GM23338 (cell line): Measurements from ENCODE around the gene KIFC3. TPM values are rescaled to one million over a fixed set of nuclear protein-coding genes. Genes with fewer than 3 reads are reported as not detected.
A peak's percentile ranks its signal among the peaks of the same experiment; 100 is the strongest.

Source experiments
- ATAC-seq: fragments of 200-7000 bp; cut with Tn5 transposase; 3 replicates; pipeline ENCODE4 v1.9.1; 2020
- DNase-seq: peaks from one replicate; pipeline ENCODE4 v3.0.0-alpha.2; 2015; ENCODE audit warnings: low spot score
- H2AFZ ChIP-seq: fragments of 200-600 bp; sonication (generic); 2 replicates; pipeline ENCODE4 v1.8.0; 2016; ENCODE audit warnings: antibody characterized with exemption, mild to moderate bottlenecking, moderate library complexity
- H3F3A ChIP-seq: fragments of 200-600 bp; sonication (generic); replicated peaks from 2 replicates; pipeline ENCODE4 v1.8.0; 2017; ENCODE audit warnings: antibody characterized with exemption, mixed run types, low read depth
- H3K27ac ChIP-seq: fragments of 200-600 bp; sonication (generic); 2 replicates; pipeline ENCODE4 v1.6.1; 2016; ENCODE audit warnings: low read depth
- H3K27me3 ChIP-seq: fragments of 200-600 bp; sonication (generic); 2 replicates; pipeline ENCODE4 v1.8.0; 2016; ENCODE audit warnings: mild to moderate bottlenecking, mixed run types, moderate library complexity; ENCODE audit not compliant: insufficient read depth
- H3K36me3 ChIP-seq: fragments of 200-600 bp; sonication (generic); 2 replicates; pipeline ENCODE4 v1.8.0; 2016; ENCODE audit warnings: mild to moderate bottlenecking; ENCODE audit not compliant: insufficient read depth
- H3K4me1 ChIP-seq: fragments of 200-600 bp; sonication (generic); 2 replicates; pipeline ENCODE4 v1.8.0; 2016; ENCODE audit warnings: mild to moderate bottlenecking, moderate library complexity; ENCODE audit not compliant: insufficient read depth
- H3K4me2 ChIP-seq: fragments of 200-600 bp; sonication (generic); 2 replicates; pipeline ENCODE4 v1.7.1; 2017; ENCODE audit warnings: mixed run types
- H3K4me3 ChIP-seq: fragments of 200-600 bp; sonication (generic); 2 replicates; pipeline ENCODE4 v1.6.1; 2016; ENCODE audit warnings: mixed run types
- H3K79me2 ChIP-seq: fragments of 200-600 bp; sonication (generic); replicated peaks from 2 replicates; pipeline ENCODE4 v1.8.0; 2017; ENCODE audit warnings: mild to moderate bottlenecking; ENCODE audit not compliant: insufficient read depth
- H3K9me2 ChIP-seq: fragments of 200-600 bp; sonication (generic); 2 replicates; pipeline ENCODE4 v1.8.0; 2017; ENCODE audit not compliant: insufficient read depth
- H4K20me1 ChIP-seq: fragments of 200-600 bp; sonication (generic); replicated peaks from 2 replicates; pipeline ENCODE4 v1.8.0; 2017; ENCODE audit warnings: mild to moderate bottlenecking; ENCODE audit not compliant: insufficient read depth
- H3K27ac Mint-ChIP-seq: 2 replicates; pipeline ENCODE4 v1.8.0; 2020; ENCODE audit warnings: inconsistent platforms, mild to moderate bottlenecking, moderate library complexity, mixed read lengths
- H3K27me3 Mint-ChIP-seq: 3 replicates; pipeline ENCODE4 v1.8.0; 2022; ENCODE audit warnings: low read depth, mild to moderate bottlenecking, moderate library complexity, mixed read lengths, inconsistent platforms; ENCODE audit not compliant: insufficient read depth, poor library complexity
- H3K36me3 Mint-ChIP-seq: 3 replicates; pipeline ENCODE4 v1.8.0; 2021; ENCODE audit warnings: low read depth, mild to moderate bottlenecking, inconsistent platforms, moderate library complexity, mixed read lengths
- H3K4me1 Mint-ChIP-seq: 3 replicates; pipeline ENCODE4 v1.8.0; 2020; ENCODE audit warnings: mild to moderate bottlenecking, inconsistent platforms, mixed read lengths
- H3K4me3 Mint-ChIP-seq: 3 replicates; pipeline ENCODE4 v1.8.0; 2021; ENCODE audit warnings: moderate library complexity, mild to moderate bottlenecking, inconsistent platforms, mixed read lengths
- H3K9me3 Mint-ChIP-seq: 3 replicates; pipeline ENCODE4 v1.8.0; 2020; ENCODE audit warnings: moderate library complexity, mild to moderate bottlenecking, inconsistent platforms, mixed read lengths
- CREB1 ChIP-seq: fragments of 250-450 bp; sonication (Bioruptor Pico); IDR thresholded peaks from 2 replicates; pipeline ENCODE4 v1.5.0; 2020; ENCODE audit warnings: low read depth, mild to moderate bottlenecking, moderate library complexity
- ETS1 ChIP-seq: IDR thresholded peaks from 2 replicates; pipeline ENCODE4 v1.6.1; 2016; ENCODE audit warnings: antibody characterized with exemption
- EZH2phosphoT487 ChIP-seq: fragments of 200-600 bp; sonication (generic); IDR thresholded peaks from one replicate; pipeline ENCODE4 v1.8.1; 2018; ENCODE audit warnings: antibody characterized with exemption; ENCODE audit not compliant: unreplicated experiment
- JUNB ChIP-seq: IDR thresholded peaks from one replicate; pipeline ENCODE4 v1.6.1; 2016; ENCODE audit warnings: antibody characterized with exemption; ENCODE audit not compliant: unreplicated experiment
- POLR2AphosphoS5 ChIP-seq: IDR thresholded peaks from 2 replicates; pipeline ENCODE4 v1.6.1; 2016; ENCODE audit warnings: antibody characterized with exemption, low read depth
- REST ChIP-seq: IDR thresholded peaks from one replicate; pipeline ENCODE4 v1.6.1; 2018; ENCODE audit warnings: antibody characterized with exemption; ENCODE audit not compliant: unreplicated experiment
- STAT1 ChIP-seq: IDR thresholded peaks from one replicate; pipeline ENCODE4 v1.6.1; 2016; ENCODE audit warnings: antibody characterized with exemption; ENCODE audit not compliant: unreplicated experiment
- ZNF331 ChIP-seq: fragments of 250-450 bp; sonication (Bioruptor Pico); IDR thresholded peaks from 2 replicates; pipeline ENCODE4 v1.5.0; 2020; ENCODE audit warnings: low read depth, mild to moderate bottlenecking, moderate library complexity
- ZNF462 ChIP-seq: fragments of 250-450 bp; sonication (Bioruptor Pico); IDR thresholded peaks from 2 replicates; pipeline ENCODE4 v1.5.0; 2020; ENCODE audit warnings: mild to moderate bottlenecking, moderate library complexity
- polyA plus RNA-seq: library from polyadenylated mRNA; unstranded; fragments of >200 nt; fragmentation: Nextera tagmentation; extraction: Ambion mirVana; gene quantifications from 2 replicates; pipeline ENCODE4 v1.2.1, GENCODE V29; 2016
- total RNA-seq: library from RNA; depleted of rRNA; stranded (reverse); fragments of >200 nt; shearing (Covaris generic); gene quantifications from 2 replicates; pipeline ENCODE4 v1.2.3, GENCODE V29; 2014
- TF ChIP-seq, protein P1 (sequence below), 2 experiments: fragments of 200-600 bp in 1 of 2; sonication (generic) in 1 of 2; conservative IDR thresholded peaks; 2 replicates each; pipeline versions ENCODE4 v1.5.1 to v1.6.1; 2016 to 2017; ENCODE audit warnings: antibody characterized with exemption in 2 of 2, low read depth in 2 of 2, mild to moderate bottlenecking in 2 of 2, moderate library complexity in 1 of 2

The KIFC3 gene
- total and polyA plus RNA-seq, 2 experiments from 2014 or later: 4.4 to 12.5 TPM

DNA sequence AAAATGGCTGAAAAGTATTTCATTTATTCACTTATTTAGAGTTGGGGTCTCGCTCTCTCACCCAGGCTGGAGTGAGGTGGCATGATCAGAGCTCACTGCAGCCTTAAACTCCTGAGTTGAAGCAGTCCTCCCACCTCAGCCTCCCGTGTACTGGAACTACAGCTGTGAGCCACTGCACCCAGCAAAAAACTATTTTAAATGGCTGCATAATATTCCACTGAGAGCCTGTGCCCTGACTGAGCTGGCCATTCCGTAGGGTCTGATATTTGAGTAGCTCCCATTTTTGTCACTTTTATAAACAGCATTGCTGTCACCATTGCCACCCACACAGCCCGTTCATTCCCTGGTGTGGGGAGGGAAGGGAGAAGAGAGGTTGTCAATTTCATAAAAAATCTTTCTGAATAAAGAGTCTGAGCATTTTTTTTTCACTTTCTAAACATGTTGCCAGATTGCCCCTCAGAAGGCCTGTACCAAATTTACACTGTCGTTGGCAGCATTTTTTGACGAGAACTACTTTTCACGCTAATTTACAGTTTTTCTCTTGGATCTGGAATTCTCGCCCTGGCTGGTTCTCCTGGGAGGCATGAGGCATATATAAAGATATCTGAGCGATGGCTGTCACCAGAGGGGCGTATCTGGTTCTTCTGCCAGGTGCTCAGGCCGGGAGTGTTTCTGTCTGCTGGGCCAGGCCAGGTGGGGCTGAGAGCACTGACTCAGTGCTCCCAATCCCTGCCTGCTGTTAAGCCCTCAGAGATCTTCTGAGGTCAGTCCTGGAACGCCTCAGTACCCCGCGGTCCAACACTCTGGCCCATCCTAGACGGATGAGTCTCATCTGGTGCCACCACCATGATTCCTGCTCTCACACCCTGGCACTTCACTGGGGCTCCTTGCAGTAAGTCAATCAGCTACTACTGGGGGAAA is 7.2 kb upstream of the KIFC3 start (continued):
- no peak for TF ChIP-seq REST

DNA sequence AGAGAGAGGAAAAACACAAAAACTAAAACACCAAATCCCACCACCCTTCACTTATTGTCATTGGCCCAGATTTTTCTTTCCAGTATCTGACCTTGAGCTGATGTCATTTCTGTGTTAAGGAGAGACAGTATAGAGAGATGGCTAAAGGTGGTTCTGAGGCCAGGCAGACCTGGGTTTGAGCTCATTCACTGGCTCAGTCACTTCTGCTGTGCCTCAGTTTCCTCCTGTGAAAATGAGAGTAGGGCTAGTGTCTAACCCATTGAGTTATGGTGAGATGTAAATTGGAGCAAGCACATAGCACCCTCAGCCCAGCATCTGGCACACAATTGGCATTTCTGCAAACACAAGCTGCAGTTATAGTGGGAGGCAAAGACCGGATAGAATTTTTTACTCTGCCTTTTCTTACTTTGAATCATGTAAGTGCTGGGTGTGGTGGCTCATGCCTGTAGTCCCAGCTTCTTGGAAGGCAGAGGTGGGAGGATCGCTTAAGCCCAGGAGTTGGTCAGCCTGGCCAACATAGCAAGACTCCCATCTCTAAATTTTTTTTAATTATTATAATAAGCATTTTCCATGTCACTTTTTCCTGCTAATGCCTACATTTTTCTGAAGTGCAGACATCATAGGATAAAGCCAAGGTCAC is 6.4 kb upstream of the KIFC3 start:
- Mint-ChIP-seq H3K27ac (0 out of 2 replicates have a peak overlapping the region, but pooled peaks have one; percentile 1), H3K4me1 (peaks cover 39% of the 10 kb centered on the region), H3K36me3 (no peaks in the 10 kb centered on the region), H3K27me3 (peaks cover 22% of the 10 kb centered on the region), H3K4me3 (no peak overlapping the region; the same call in 2 of the 3 replicates), H3K9me3 (no peaks in the 10 kb centered on the region)
- Histone ChIP-seq H3F3A (no peaks in the 10 kb centered on the region; the same call in 1 of the 2 replicates), H2AFZ (no peak overlapping the region), H3K27me3 (no peaks in the 10 kb centered on the region), H3K36me3 (no peaks in the 10 kb centered on the region), H3K4me1 (peaks cover 24% of the 10 kb centered on the region), H3K4me3 (no peak overlapping the region), H3K79me2 (no peaks in the 10 kb centered on the region), H4K20me1 (no peaks in the 10 kb centered on the region), H3K27ac (no peak overlapping the region), H3K9me2 (no peaks in the 10 kb centered on the region), H3K4me2 (peak overlapping the region; percentile 33)
- ATAC-seq (no peak), DNase-seq (no peak)
- TF ChIP-seq, protein P1, sequence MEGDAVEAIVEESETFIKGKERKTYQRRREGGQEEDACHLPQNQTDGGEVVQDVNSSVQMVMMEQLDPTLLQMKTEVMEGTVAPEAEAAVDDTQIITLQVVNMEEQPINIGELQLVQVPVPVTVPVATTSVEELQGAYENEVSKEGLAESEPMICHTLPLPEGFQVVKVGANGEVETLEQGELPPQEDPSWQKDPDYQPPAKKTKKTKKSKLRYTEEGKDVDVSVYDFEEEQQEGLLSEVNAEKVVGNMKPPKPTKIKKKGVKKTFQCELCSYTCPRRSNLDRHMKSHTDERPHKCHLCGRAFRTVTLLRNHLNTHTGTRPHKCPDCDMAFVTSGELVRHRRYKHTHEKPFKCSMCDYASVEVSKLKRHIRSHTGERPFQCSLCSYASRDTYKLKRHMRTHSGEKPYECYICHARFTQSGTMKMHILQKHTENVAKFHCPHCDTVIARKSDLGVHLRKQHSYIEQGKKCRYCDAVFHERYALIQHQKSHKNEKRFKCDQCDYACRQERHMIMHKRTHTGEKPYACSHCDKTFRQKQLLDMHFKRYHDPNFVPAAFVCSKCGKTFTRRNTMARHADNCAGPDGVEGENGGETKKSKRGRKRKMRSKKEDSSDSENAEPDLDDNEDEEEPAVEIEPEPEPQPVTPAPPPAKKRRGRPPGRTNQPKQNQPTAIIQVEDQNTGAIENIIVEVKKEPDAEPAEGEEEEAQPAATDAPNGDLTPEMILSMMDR (conservative IDR thresholded peaks at IDR 0.05; ENCODE audit: low read depth in 2 of 2): no peak
- TF ChIP-seq EZH2phosphoT487 (no peak), ZNF331 (CRISPR knock-in tag) (no peak), CREB1 (CRISPR knock-in tag) (no peak), JUNB (no peak), ZNF462 (CRISPR knock-in tag) (no peak), STAT1 (no peak), ETS1 (no peak), POLR2AphosphoS5 (no peak)
